WTC11 (cell line): ENCODE results near the gene TNS4. TPM values are rescaled to one million over a fixed set of nuclear protein-coding genes. Genes with fewer than 3 reads are reported as not detected.

Source experiments
- ATAC-seq: fragments of 200-7000 bp; cut with Tn5 transposase; 2 replicates; pipeline ENCODE4 v1.10.0; 2021; ENCODE audit warnings: mild to moderate bottlenecking, moderate library complexity
- CTCF ChIA-PET: fragments of 300-600 bp; sonication (Branson Sonifier 250); formaldehyde crosslinking; loops from one replicate; lab custom pipeline; 2021; ENCODE audit warnings: antibody characterized with exemption; lab: Charles Lee
- POLR2A ChIA-PET: fragments of 350-600 bp; sonication (Branson Sonifier 250); formaldehyde crosslinking; loops from one replicate; lab custom pipeline; 2021; ENCODE audit warnings: antibody characterized with exemption; lab: Charles Lee
- DNase-seq: peaks from one replicate; pipeline ENCODE4 v3.0.0; 2021; ENCODE audit warnings: low spot score
- H3K27ac Mint-ChIP-seq: 2 replicates; pipeline ENCODE4 v1.8.0; 2021; ENCODE audit warnings: mixed read lengths
- H3K27me3 Mint-ChIP-seq: 2 replicates; pipeline ENCODE4 v1.8.0; 2021; ENCODE audit warnings: low read depth, mild to moderate bottlenecking, moderate library complexity, mixed read lengths
- H3K36me3 Mint-ChIP-seq: 2 replicates; pipeline ENCODE4 v1.8.0; 2021; ENCODE audit warnings: mixed read lengths
- H3K4me1 Mint-ChIP-seq: 2 replicates; pipeline ENCODE4 v1.8.0; 2022; ENCODE audit warnings: mixed read lengths
- H3K4me3 Mint-ChIP-seq: 2 replicates; pipeline ENCODE4 v1.8.0; 2021; ENCODE audit warnings: mild to moderate bottlenecking, moderate library complexity, mixed read lengths
- H3K9me3 Mint-ChIP-seq: 2 replicates; pipeline ENCODE4 v1.8.0; 2021; ENCODE audit warnings: mixed read lengths
- CREB1 ChIP-seq: sonication (generic); formaldehyde crosslinking; IDR thresholded peaks from 2 replicates; pipeline ENCODE4 v1.8.0; 2023; ENCODE audit warnings: mild to moderate bottlenecking, missing genetic modification reagents
- CREM ChIP-seq: sonication (generic); formaldehyde crosslinking; IDR thresholded peaks from 2 replicates; pipeline ENCODE4 v1.8.1; 2022; ENCODE audit warnings: mild to moderate bottlenecking, missing genetic modification reagents, moderate library complexity
- FOXK1 ChIP-seq: sonication (generic); formaldehyde crosslinking; IDR thresholded peaks from 2 replicates; pipeline ENCODE4 v1.8.0; 2022; ENCODE audit warnings: mild to moderate bottlenecking, moderate library complexity, missing genetic modification reagents
- JAZF1 ChIP-seq: fragments of 250-450 bp; sonication (Bioruptor Pico); IDR thresholded peaks from 2 replicates; pipeline ENCODE4 v1.9.0; 2021; ENCODE audit warnings: moderate library complexity, mild to moderate bottlenecking, inconsistent platforms
- JUN ChIP-seq: sonication (generic); formaldehyde crosslinking; IDR thresholded peaks from 2 replicates; pipeline ENCODE4 v1.8.0; 2023; ENCODE audit warnings: mild to moderate bottlenecking, missing genetic modification reagents
- NR1H2 ChIP-seq: sonication (generic); formaldehyde crosslinking; IDR thresholded peaks from 2 replicates; pipeline ENCODE4 v1.9.0; 2021; ENCODE audit warnings: mild to moderate bottlenecking, moderate library complexity, missing genetic modification reagents
- NR3C1 ChIP-seq: sonication (generic); formaldehyde crosslinking; conservative IDR thresholded peaks from 2 replicates; pipeline ENCODE4 v1.8.1; 2023; ENCODE audit warnings: low read depth, mild to moderate bottlenecking, missing genetic modification reagents
- SMAD4 ChIP-seq: sonication (generic); formaldehyde crosslinking; IDR thresholded peaks from 2 replicates; pipeline ENCODE4 v1.8.0; 2022; ENCODE audit warnings: mild to moderate bottlenecking, missing genetic modification reagents
- ZNF396 ChIP-seq: fragments of 250-450 bp; sonication (Bioruptor Pico); IDR thresholded peaks from 2 replicates; pipeline ENCODE4 v1.8.0; 2021; ENCODE audit warnings: mild to moderate bottlenecking, moderate library complexity, borderline replicate concordance
- ZNF416 ChIP-seq: fragments of 250-450 bp; sonication (Bioruptor Pico); IDR thresholded peaks from 2 replicates; pipeline ENCODE4 v1.9.0; 2021; ENCODE audit warnings: mild to moderate bottlenecking, inconsistent platforms
- ZNF423 ChIP-seq: fragments of 250-450 bp; sonication (Bioruptor Pico); IDR thresholded peaks from 2 replicates; pipeline ENCODE4 v2.1.2; 2022; ENCODE audit warnings: mild to moderate bottlenecking, moderate library complexity
- total RNA-seq: library from RNA; stranded (reverse); gene quantifications from 3 replicates; pipeline ENCODE4 v1.2.3, GENCODE V29; 2021
- TF ChIP-seq, protein P1 (sequence below): sonication (generic); formaldehyde crosslinking; IDR thresholded peaks from 2 replicates; pipeline ENCODE4 v1.8.0; 2022; ENCODE audit warnings: missing genetic modification reagents
- TF ChIP-seq, protein P2 (sequence below): fragments of 250-450 bp; sonication (Bioruptor Pico); IDR thresholded peaks from 2 replicates; pipeline ENCODE4 v1.9.0; 2021; ENCODE audit warnings: moderate library complexity, mild to moderate bottlenecking, inconsistent platforms, borderline replicate concordance
- TF ChIP-seq, protein P3 (sequence below): sonication (generic); formaldehyde crosslinking; IDR thresholded peaks from 2 replicates; pipeline ENCODE4 v1.8.1; 2023; ENCODE audit warnings: mild to moderate bottlenecking, missing genetic modification reagents, borderline replicate concordance
- TF ChIP-seq, protein P4 (sequence below): sonication (generic); formaldehyde crosslinking; IDR thresholded peaks from 2 replicates; pipeline ENCODE4 v1.8.1; 2022; ENCODE audit warnings: missing genetic modification reagents, borderline replicate concordance
- TF ChIP-seq, protein P5 (sequence below): fragments of 250-450 bp; sonication (Bioruptor Pico); IDR thresholded peaks from 2 replicates; pipeline ENCODE4 v1.8.0; 2021; ENCODE audit warnings: mild to moderate bottlenecking
- TF ChIP-seq, protein P6 (sequence below): sonication (generic); formaldehyde crosslinking; IDR thresholded peaks from 2 replicates; pipeline ENCODE4 v1.8.1; 2022; ENCODE audit warnings: mild to moderate bottlenecking, missing genetic modification reagents, moderate library complexity, borderline replicate concordance
- TF ChIP-seq, protein P7 (sequence below): sonication (generic); formaldehyde crosslinking; IDR thresholded peaks from 2 replicates; pipeline ENCODE4 v1.8.1; 2022; ENCODE audit warnings: low read depth, mild to moderate bottlenecking, moderate library complexity, missing genetic modification reagents, borderline replicate concordance
- TF ChIP-seq, protein P8 (sequence below): sonication (generic); formaldehyde crosslinking; IDR thresholded peaks from 2 replicates; pipeline ENCODE4 v1.8.0; 2022; ENCODE audit warnings: mild to moderate bottlenecking, missing genetic modification reagents

TNS4 gene
- total RNA-seq, 1 experiment from 2014 or later, result 0.87 TPM

DNA sequence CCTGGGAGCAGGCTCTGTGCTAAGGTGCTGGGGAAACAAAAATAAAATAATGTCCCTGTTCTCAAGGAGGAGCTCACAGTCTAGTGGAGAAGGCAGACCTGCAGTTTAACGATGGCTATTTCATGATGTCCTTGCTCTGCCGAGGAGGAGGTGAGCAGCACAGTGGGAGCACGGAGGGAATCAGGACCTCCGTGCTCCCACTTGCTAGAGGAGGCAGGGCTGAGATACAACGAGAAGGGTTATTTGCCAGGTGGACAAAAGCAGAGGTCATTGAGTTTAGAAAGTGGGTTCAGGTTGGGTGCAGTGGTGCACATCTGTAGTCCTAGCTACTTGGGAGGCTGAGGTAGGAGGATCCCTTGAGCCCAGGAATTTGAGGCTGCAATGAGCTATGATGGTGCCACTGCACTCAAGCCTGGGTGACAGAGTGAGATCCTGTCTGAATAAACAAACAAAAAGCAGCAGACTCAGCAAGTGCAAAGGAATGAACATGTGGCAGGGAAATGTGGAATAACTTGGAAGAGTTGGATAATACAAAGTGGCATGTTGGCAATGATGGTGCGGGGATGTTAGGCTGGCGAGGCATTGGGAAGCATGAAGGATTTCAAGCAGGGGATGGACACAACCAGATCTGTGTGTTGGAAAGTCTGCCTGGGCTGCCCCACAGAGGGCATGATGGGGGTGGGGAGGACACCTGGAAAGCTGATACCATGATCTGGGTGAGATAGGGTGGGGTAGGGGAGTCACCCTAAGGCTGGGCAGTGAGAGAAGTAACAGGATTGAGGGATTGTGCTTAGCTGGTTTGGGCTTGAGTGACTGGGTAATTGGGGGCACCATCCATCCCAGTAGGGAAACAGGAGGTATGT is 12.8 kb upstream of the TNS4 start:
- ChIA-PET POLR2A (no interaction called here), CTCF (interaction anchor here (1.3 kb wide), 1 partner anchor 38 kb away, joined by 6 read pairs; no protein-coding TSS in a partner anchor)
- no peaks in the 10 kb centered on the region for H3K27me3 Mint-ChIP-seq
- no peaks in the 10 kb centered on the region for H3K9me3 Mint-ChIP-seq
- ATAC-seq (no peak), DNase-seq (no peak)
- no peak overlapping the region for H3K27ac Mint-ChIP-seq
- H3K4me1 Mint-ChIP-seq, result peaks cover 29% of the 10 kb centered on the region
- no peak overlapping the region for H3K4me3 Mint-ChIP-seq
- TF ChIP-seq JAZF1 (CRISPR knock-in tag), result no peak
- TF ChIP-seq, protein P1, sequence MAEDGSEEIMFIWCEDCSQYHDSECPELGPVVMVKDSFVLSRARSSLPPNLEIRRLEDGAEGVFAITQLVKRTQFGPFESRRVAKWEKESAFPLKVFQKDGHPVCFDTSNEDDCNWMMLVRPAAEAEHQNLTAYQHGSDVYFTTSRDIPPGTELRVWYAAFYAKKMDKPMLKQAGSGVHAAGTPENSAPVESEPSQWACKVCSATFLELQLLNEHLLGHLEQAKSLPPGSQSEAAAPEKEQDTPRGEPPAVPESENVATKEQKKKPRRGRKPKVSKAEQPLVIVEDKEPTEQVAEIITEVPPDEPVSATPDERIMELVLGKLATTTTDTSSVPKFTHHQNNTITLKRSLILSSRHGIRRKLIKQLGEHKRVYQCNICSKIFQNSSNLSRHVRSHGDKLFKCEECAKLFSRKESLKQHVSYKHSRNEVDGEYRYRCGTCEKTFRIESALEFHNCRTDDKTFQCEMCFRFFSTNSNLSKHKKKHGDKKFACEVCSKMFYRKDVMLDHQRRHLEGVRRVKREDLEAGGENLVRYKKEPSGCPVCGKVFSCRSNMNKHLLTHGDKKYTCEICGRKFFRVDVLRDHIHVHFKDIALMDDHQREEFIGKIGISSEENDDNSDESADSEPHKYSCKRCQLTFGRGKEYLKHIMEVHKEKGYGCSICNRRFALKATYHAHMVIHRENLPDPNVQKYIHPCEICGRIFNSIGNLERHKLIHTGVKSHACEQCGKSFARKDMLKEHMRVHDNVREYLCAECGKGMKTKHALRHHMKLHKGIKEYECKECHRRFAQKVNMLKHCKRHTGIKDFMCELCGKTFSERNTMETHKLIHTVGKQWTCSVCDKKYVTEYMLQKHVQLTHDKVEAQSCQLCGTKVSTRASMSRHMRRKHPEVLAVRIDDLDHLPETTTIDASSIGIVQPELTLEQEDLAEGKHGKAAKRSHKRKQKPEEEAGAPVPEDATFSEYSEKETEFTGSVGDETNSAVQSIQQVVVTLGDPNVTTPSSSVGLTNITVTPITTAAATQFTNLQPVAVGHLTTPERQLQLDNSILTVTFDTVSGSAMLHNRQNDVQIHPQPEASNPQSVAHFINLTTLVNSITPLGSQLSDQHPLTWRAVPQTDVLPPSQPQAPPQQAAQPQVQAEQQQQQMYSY (CRISPR knock-in tag), result no peak
- TF ChIP-seq NR3C1, result no peak
- TF ChIP-seq, protein P2, sequence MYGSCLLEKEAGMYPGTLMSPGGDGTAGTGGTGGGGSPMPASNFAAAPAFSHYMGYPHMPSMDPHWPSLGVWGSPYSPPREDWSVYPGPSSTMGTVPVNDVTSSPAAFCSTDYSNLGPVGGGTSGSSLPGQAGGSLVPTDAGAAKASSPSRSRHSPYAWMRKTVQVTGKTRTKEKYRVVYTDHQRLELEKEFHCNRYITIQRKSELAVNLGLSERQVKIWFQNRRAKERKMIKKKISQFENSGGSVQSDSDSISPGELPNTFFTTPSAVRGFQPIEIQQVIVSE (CRISPR knock-in tag), result no peak
- TF ChIP-seq NR1H2, result no peak
- no peak for TF ChIP-seq FOXK1 (CRISPR knock-in tag)
- TF ChIP-seq, protein P3, sequence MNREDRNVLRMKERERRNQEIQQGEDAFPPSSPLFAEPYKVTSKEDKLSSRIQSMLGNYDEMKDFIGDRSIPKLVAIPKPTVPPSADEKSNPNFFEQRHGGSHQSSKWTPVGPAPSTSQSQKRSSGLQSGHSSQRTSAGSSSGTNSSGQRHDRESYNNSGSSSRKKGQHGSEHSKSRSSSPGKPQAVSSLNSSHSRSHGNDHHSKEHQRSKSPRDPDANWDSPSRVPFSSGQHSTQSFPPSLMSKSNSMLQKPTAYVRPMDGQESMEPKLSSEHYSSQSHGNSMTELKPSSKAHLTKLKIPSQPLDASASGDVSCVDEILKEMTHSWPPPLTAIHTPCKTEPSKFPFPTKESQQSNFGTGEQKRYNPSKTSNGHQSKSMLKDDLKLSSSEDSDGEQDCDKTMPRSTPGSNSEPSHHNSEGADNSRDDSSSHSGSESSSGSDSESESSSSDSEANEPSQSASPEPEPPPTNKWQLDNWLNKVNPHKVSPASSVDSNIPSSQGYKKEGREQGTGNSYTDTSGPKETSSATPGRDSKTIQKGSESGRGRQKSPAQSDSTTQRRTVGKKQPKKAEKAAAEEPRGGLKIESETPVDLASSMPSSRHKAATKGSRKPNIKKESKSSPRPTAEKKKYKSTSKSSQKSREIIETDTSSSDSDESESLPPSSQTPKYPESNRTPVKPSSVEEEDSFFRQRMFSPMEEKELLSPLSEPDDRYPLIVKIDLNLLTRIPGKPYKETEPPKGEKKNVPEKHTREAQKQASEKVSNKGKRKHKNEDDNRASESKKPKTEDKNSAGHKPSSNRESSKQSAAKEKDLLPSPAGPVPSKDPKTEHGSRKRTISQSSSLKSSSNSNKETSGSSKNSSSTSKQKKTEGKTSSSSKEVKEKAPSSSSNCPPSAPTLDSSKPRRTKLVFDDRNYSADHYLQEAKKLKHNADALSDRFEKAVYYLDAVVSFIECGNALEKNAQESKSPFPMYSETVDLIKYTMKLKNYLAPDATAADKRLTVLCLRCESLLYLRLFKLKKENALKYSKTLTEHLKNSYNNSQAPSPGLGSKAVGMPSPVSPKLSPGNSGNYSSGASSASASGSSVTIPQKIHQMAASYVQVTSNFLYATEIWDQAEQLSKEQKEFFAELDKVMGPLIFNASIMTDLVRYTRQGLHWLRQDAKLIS (CRISPR knock-in tag), result no peak
- TF ChIP-seq JUN (CRISPR knock-in tag), result no peak
- TF ChIP-seq CREM (CRISPR knock-in tag), result no peak
- TF ChIP-seq, protein P4, sequence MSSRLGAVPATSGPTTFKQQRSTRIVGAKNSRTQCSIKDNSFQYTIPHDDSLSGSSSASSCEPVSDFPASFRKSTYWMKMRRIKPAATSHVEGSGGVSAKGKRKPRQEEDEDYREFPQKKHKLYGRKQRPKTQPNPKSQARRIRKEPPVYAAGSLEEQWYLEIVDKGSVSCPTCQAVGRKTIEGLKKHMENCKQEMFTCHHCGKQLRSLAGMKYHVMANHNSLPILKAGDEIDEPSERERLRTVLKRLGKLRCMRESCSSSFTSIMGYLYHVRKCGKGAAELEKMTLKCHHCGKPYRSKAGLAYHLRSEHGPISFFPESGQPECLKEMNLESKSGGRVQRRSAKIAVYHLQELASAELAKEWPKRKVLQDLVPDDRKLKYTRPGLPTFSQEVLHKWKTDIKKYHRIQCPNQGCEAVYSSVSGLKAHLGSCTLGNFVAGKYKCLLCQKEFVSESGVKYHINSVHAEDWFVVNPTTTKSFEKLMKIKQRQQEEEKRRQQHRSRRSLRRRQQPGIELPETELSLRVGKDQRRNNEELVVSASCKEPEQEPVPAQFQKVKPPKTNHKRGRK, result no peak
- TF ChIP-seq, all 79 proteins: peak for 0
- H3K36me3 Mint-ChIP-seq, result no peaks in the 10 kb centered on the region

DNA sequence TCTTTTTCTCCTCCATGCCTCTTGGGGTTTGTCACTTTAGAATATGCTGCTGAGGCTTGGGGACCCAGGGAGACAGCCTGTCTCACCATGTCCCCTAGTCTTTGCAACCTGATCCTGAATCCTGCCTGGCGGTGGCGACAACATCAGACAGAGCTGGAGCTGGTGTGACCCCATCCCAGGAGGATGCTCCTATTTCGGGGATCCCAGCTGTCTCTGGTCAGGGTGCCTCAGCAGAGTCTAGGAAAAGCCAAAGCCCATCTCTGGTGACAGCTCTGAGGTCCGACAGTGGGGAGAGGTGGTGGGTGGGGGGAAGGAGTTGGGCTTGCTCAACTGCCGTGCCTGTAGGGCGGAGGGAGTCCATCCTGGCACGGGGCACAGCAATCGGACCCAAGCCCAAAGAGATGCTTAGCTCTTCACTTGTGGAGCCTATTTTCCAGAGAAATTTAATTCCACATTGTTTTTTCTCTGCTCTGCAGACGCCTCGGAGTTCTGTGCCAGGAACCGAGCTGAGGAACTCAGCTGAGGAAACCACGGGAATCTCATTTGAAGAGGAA is 10.3 kb upstream of the TNS4 start:
- ChIA-PET POLR2A (no interaction called here), CTCF (interaction anchor here (1.4 kb wide), 1 partner anchor 48 kb away, joined by 4 read pairs; no protein-coding TSS in a partner anchor)
- Mint-ChIP-seq H3K27ac (no peak overlapping the region), H3K4me1 (peaks cover 18% of the 10 kb centered on the region), H3K4me3 (no peak overlapping the region), H3K36me3 (no peaks in the 10 kb centered on the region), H3K9me3 (no peaks in the 10 kb centered on the region), H3K27me3 (no peaks in the 10 kb centered on the region)
- ATAC-seq (no peak), DNase-seq (no peak)
- TF ChIP-seq ZNF423 (CRISPR knock-in tag), result no peak
- no peak for TF ChIP-seq ZNF416 (CRISPR knock-in tag)
- TF ChIP-seq FOXK1 (CRISPR knock-in tag), result no peak
- TF ChIP-seq, protein P5, sequence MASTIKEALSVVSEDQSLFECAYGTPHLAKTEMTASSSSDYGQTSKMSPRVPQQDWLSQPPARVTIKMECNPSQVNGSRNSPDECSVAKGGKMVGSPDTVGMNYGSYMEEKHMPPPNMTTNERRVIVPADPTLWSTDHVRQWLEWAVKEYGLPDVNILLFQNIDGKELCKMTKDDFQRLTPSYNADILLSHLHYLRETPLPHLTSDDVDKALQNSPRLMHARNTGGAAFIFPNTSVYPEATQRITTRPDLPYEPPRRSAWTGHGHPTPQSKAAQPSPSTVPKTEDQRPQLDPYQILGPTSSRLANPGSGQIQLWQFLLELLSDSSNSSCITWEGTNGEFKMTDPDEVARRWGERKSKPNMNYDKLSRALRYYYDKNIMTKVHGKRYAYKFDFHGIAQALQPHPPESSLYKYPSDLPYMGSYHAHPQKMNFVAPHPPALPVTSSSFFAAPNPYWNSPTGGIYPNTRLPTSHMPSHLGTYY (CRISPR knock-in tag), result no peak
- TF ChIP-seq, protein P6, sequence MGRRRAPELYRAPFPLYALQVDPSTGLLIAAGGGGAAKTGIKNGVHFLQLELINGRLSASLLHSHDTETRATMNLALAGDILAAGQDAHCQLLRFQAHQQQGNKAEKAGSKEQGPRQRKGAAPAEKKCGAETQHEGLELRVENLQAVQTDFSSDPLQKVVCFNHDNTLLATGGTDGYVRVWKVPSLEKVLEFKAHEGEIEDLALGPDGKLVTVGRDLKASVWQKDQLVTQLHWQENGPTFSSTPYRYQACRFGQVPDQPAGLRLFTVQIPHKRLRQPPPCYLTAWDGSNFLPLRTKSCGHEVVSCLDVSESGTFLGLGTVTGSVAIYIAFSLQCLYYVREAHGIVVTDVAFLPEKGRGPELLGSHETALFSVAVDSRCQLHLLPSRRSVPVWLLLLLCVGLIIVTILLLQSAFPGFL (CRISPR knock-in tag), result no peak
- no peak for TF ChIP-seq CREB1
- no peak for TF ChIP-seq ZNF396 (CRISPR knock-in tag)
- TF ChIP-seq, protein P7, sequence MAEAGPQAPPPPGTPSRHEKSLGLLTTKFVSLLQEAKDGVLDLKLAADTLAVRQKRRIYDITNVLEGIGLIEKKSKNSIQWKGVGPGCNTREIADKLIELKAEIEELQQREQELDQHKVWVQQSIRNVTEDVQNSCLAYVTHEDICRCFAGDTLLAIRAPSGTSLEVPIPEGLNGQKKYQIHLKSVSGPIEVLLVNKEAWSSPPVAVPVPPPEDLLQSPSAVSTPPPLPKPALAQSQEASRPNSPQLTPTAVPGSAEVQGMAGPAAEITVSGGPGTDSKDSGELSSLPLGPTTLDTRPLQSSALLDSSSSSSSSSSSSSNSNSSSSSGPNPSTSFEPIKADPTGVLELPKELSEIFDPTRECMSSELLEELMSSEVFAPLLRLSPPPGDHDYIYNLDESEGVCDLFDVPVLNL (CRISPR knock-in tag), result no peak
- no peak for TF ChIP-seq SMAD4 (CRISPR knock-in tag)
- TF ChIP-seq, protein P8, sequence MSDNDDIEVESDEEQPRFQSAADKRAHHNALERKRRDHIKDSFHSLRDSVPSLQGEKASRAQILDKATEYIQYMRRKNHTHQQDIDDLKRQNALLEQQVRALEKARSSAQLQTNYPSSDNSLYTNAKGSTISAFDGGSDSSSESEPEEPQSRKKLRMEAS (CRISPR knock-in tag), result no peak
